ENCODE measurements around the gene AHNAK2.

DNA sequence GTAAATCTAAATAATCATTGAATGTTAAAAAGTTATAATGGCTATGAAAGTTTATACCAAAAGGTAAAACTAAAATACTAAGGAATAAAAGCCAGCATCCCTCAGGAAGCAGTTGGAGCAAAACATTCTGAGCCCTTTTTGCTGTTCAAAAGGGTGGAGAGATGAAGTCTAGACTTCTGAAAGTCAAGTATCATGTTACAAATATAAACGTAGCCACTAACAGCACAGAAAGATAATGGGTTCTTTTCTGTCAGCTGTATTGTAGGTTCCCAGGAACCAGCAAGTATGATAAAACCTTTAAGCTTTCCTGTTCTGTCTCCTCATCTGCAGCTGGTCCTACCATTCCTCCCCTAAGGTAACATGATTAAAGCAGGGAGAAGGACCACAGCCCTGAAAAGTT lies 69.9 kb downstream of the AHNAK2 start:
- no peak for TF ChIP-seq CTCF (IDR thresholded peaks at IDR 0.05)
- no peak for TF ChIP-seq POLR2A (IDR thresholded peaks at IDR 0.05)

All from Peyer's patch (tissue), 4 donors.